Spleen (tissue), 7 donors: Measurements from ENCODE around the gene CPN2.

Experiments
- CTCF ChIP-seq, 11 experiments: fragments of 200-600 bp in 7 of 11; fragments of 450-650 bp in 4 of 11; sonication (generic) in 4 of 11; IDR thresholded peaks in 8 of 11; conservative IDR thresholded peaks in 3 of 11; 1 replicate in 7 of 11; 2 replicates in 4 of 11; pipeline versions ENCODE4 v1.4.0 to v1.8.0; 2016 to 2021; ENCODE audit warnings: antibody characterized with exemption in 11 of 11, inconsistent platforms in 4 of 11, mild to moderate bottlenecking in 1 of 11
- POLR2AphosphoS5 ChIP-seq, 3 donors: sonication (generic); formaldehyde crosslinking; IDR thresholded peaks; one replicate each; pipeline ENCODE4 v1.5.1; 2017; ENCODE audit warnings: antibody characterized with exemption in 3 of 3
- donor health status: DM: no; HTN: no; CAD: no; lungs with moderate emphysema.
- donor health status: DM: no; HTN: no; CAD: no.
- donor health status: DM: no; HTN: no; CAD: no.

- no peak for TF ChIP-seq CTCF (IDR thresholded peaks at IDR 0.05 in 8 of 11, conservative IDR thresholded peaks at IDR 0.05 in 3 of 11)
- TF ChIP-seq POLR2AphosphoS5 (IDR thresholded peaks at IDR 0.05), result no peak
Measured at GRCh38 chr3:194352667-194353246, 1.6 kb upstream of the CPN2 start.
